ENCODE data around the gene ITSN1. TPM values are rescaled to one million over a fixed set of nuclear protein-coding genes. Genes with fewer than 3 reads are reported as not detected.

The ITSN1 gene
- total and polyA plus RNA-seq, 2 of the 13 experiments (the other 11 are each of a cell fraction or from before 2014, with no cell fraction given), result 26.1 to 33.8 TPM

DNA sequence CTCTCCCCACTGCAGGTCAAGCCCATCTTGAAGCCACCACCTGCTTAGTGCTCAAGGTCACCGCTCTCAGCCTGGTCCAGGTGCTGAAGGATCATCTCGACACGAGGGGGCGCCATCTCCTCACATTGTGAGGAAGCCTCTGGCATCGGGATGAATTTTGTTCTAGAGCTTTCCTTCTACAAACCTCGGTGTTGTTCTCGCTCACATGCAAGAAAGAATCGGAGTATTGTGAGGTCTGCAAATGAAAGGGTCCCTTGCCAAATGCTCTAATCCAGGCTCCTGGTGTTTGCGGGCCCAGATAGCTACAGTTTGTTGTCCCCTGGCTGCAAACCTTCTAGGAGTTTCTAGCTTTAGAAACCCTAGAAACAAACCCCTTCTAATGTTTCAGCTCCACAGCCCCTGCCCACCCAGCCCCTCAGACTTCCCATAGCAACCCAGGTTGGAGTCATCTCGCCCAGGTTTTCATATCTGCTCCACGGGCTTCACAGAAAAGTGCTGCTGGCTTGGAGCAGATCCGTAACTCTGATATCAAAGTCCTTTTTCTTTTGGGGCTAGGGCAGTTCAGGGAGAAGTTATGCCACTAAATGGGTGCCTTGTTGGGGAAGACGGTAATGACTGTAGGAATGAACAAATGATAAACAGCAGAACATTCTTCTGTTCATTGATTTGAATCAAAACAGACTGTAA, 281.9 kb downstream of the ITSN1 start (continued):
- TF ChIP-seq ZNF331 (CRISPR knock-in tag; IDR thresholded peaks at IDR 0.05) (peak; percentile 60; the same call in 1 of the 2 replicates), ZNF451 (CRISPR knock-in tag; IDR thresholded peaks at IDR 0.05) (no peak), ZNF556 (CRISPR knock-in tag; IDR thresholded peaks at IDR 0.05; ENCODE audit: borderline replicate concordance) (0 out of 2 replicates have a peak, but pooled peaks have one; percentile 24), ARNTL (CRISPR knock-in tag; IDR thresholded peaks at IDR 0.05) (0 out of 2 replicates have a peak, but pooled peaks have one; percentile 29), SP5 (CRISPR knock-in tag; IDR thresholded peaks at IDR 0.05; ENCODE audit: borderline replicate concordance, low read depth) (no peak), ZNF101 (CRISPR knock-in tag; IDR thresholded peaks at IDR 0.05; ENCODE audit: borderline replicate concordance, low read depth) (no peak), RBM39 (IDR thresholded peaks at IDR 0.05; ENCODE audit: low read depth, low read length, poor library complexity, severe bottlenecking) (no peak), ZNF333 (CRISPR knock-in tag; IDR thresholded peaks at IDR 0.05; ENCODE audit: borderline replicate concordance) (no peak), ZNF367 (CRISPR knock-in tag; IDR thresholded peaks at IDR 0.05; ENCODE audit: borderline replicate concordance) (no peak), SNRNP70 (IDR thresholded peaks at IDR 0.05; ENCODE audit: low read depth, low read length) (no peak), U2AF2 (IDR thresholded peaks at IDR 0.05; ENCODE audit: low read depth, low read length) (no peak), EEA1 (CRISPR knock-in tag; IDR thresholded peaks at IDR 0.05; ENCODE audit: borderline replicate concordance) (no peak), GLI4 (CRISPR knock-in tag; IDR thresholded peaks at IDR 0.05; ENCODE audit: borderline replicate concordance) (no peak), ARNT (IDR thresholded peaks at IDR 0.05) (no peak), ZSCAN30 (CRISPR knock-in tag; IDR thresholded peaks at IDR 0.05) (no peak), HOXA3 (CRISPR knock-in tag; IDR thresholded peaks at IDR 0.05) (no peak), ZNF274 (CRISPR knock-in tag; IDR thresholded peaks at IDR 0.05) (0 out of 2 replicates have a peak, but pooled peaks have one; percentile 52), ZNF121 (CRISPR knock-in tag; IDR thresholded peaks at IDR 0.05) (no peak), FOXC1 (CRISPR knock-in tag; IDR thresholded peaks at IDR 0.05; ENCODE audit: borderline replicate concordance) (peak; percentile 26; the same call in 1 of the 2 replicates), ZNF580 (CRISPR knock-in tag; IDR thresholded peaks at IDR 0.05; ENCODE audit: borderline replicate concordance, low read depth) (0 out of 2 replicates have a peak, but pooled peaks have one; percentile 29), ZNF644 (CRISPR knock-in tag; IDR thresholded peaks at IDR 0.05; ENCODE audit: low read depth) (no peak)
- TF ChIP-seq, protein P1, sequence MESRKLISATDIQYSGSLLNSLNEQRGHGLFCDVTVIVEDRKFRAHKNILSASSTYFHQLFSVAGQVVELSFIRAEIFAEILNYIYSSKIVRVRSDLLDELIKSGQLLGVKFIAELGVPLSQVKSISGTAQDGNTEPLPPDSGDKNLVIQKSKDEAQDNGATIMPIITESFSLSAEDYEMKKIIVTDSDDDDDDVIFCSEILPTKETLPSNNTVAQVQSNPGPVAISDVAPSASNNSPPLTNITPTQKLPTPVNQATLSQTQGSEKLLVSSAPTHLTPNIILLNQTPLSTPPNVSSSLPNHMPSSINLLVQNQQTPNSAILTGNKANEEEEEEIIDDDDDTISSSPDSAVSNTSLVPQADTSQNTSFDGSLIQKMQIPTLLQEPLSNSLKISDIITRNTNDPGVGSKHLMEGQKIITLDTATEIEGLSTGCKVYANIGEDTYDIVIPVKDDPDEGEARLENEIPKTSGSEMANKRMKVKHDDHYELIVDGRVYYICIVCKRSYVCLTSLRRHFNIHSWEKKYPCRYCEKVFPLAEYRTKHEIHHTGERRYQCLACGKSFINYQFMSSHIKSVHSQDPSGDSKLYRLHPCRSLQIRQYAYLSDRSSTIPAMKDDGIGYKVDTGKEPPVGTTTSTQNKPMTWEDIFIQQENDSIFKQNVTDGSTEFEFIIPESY (CRISPR knock-in tag; IDR thresholded peaks at IDR 0.05), result peak; percentile 13; the same call in 1 of the 2 replicates
- TF ChIP-seq, protein P2, sequence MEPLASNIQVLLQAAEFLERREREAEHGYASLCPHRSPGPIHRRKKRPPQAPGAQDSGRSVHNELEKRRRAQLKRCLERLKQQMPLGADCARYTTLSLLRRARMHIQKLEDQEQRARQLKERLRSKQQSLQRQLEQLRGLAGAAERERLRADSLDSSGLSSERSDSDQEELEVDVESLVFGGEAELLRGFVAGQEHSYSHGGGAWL (CRISPR knock-in tag; IDR thresholded peaks at IDR 0.05), result 0 out of 2 replicates have a peak, but pooled peaks have one; percentile 23
- TF ChIP-seq, protein P3, sequence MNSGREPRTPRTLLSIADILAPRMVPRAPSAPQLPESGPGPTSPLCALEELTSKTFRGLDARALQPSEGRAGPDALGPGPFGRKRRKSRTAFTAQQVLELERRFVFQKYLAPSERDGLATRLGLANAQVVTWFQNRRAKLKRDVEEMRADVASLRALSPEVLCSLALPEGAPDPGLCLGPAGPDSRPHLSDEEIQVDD (CRISPR knock-in tag; IDR thresholded peaks at IDR 0.05; ENCODE audit: borderline replicate concordance), result no peak
- TF ChIP-seq, protein P4, sequence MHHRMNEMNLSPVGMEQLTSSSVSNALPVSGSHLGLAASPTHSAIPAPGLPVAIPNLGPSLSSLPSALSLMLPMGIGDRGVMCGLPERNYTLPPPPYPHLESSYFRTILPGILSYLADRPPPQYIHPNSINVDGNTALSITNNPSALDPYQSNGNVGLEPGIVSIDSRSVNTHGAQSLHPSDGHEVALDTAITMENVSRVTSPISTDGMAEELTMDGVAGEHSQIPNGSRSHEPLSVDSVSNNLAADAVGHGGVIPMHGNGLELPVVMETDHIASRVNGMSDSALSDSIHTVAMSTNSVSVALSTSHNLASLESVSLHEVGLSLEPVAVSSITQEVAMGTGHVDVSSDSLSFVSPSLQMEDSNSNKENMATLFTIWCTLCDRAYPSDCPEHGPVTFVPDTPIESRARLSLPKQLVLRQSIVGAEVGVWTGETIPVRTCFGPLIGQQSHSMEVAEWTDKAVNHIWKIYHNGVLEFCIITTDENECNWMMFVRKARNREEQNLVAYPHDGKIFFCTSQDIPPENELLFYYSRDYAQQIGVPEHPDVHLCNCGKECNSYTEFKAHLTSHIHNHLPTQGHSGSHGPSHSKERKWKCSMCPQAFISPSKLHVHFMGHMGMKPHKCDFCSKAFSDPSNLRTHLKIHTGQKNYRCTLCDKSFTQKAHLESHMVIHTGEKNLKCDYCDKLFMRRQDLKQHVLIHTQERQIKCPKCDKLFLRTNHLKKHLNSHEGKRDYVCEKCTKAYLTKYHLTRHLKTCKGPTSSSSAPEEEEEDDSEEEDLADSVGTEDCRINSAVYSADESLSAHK (CRISPR knock-in tag; IDR thresholded peaks at IDR 0.05; ENCODE audit: borderline replicate concordance), result no peak
